NT2/D1 (cell line): ENCODE data around the gene TTC17.

ENCODE experiments used
- SUZ12 ChIP-seq: IDR thresholded peaks from 2 replicates; pipeline ENCODE4 v1.6.1; 2011; ENCODE audit not compliant: insufficient read length, insufficient read depth; ENCODE audit errors: extremely low read depth
- YY1 ChIP-seq: IDR thresholded peaks from 2 replicates; pipeline ENCODE4 v1.6.1; 2011; ENCODE audit not compliant: insufficient read length, insufficient read depth

DNA sequence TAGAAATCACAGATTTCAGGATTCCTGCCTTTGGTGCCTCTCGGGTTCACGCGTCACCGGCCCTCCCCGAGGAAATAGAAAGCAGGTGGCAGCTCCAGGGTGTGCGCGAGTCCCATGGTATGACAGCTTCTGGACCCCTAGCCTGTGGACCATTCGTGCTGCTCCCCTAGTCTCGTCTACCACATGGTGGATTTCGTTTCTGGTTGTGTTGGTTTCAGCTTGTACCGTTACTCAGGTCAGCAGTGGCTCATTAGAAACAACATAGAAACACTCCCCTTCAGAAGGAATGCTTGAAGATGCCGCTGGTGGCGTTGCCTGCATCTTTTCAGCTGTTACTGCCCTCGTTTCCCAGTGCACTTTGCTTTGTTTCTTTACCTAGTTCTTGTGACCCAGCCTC, 700 bp downstream of the TTC17 start:
- TF ChIP-seq SUZ12, result no peak
- TF ChIP-seq YY1, result no peak
